Subcutaneous adipose tissue (tissue), 4 donors: ENCODE results near the gene IDH3A. TPM values are rescaled to one million over a fixed set of nuclear protein-coding genes. Genes with fewer than 3 reads are reported as not detected.

ENCODE experiments used
- CTCF ChIP-seq: fragments of 450-650 bp; IDR thresholded peaks from one replicate; pipeline ENCODE4 v1.5.1; 2016; ENCODE audit warnings: low read depth, mild to moderate bottlenecking, control low read depth, antibody characterized with exemption, moderate library complexity
- total RNA-seq, 4 donors: library from RNA; depleted of rRNA; stranded (reverse); fragments of >200 nt; gene quantifications; one replicate each; pipeline ENCODE4 v1.1.0, GENCODE V29; 2016

The IDH3A gene
- 10 to 100 TPM; 51.5 to 96.8 (median 61.1) TPM for total RNA-seq

- no peak for TF ChIP-seq CTCF
Observed at GRCh38 chr15:78149068-78149804, at the start of gene IDH3A. Gene IDH3A, plus strand, starts transcription at chr15:78149362. Its CDS starts 42 bp downstream, at chr15:78149404.

GRCh38 chr15:78100886-78101285 is 48.3 kb upstream of the IDH3A start:
- no peak for TF ChIP-seq CTCF

GRCh38 chr15:78101423-78102105 is 47.6 kb upstream of the IDH3A start:
- TF ChIP-seq CTCF: no peak

- no peak for TF ChIP-seq CTCF
Observed at GRCh38 chr15:78102211-78102610, 47.0 kb upstream of the IDH3A start.

GRCh38 chr15:78102741-78103140 is 46.4 kb upstream of the IDH3A start:
- no peak for TF ChIP-seq CTCF

- TF ChIP-seq CTCF: no peak
Observed at GRCh38 chr15:78103406-78104118, 45.6 kb upstream of the IDH3A start.

GRCh38 chr15:78104119-78104479 is 45.1 kb upstream of the IDH3A start:
- TF ChIP-seq CTCF: no peak
